ENCODE measurements around the gene CNIH2.

DNA sequence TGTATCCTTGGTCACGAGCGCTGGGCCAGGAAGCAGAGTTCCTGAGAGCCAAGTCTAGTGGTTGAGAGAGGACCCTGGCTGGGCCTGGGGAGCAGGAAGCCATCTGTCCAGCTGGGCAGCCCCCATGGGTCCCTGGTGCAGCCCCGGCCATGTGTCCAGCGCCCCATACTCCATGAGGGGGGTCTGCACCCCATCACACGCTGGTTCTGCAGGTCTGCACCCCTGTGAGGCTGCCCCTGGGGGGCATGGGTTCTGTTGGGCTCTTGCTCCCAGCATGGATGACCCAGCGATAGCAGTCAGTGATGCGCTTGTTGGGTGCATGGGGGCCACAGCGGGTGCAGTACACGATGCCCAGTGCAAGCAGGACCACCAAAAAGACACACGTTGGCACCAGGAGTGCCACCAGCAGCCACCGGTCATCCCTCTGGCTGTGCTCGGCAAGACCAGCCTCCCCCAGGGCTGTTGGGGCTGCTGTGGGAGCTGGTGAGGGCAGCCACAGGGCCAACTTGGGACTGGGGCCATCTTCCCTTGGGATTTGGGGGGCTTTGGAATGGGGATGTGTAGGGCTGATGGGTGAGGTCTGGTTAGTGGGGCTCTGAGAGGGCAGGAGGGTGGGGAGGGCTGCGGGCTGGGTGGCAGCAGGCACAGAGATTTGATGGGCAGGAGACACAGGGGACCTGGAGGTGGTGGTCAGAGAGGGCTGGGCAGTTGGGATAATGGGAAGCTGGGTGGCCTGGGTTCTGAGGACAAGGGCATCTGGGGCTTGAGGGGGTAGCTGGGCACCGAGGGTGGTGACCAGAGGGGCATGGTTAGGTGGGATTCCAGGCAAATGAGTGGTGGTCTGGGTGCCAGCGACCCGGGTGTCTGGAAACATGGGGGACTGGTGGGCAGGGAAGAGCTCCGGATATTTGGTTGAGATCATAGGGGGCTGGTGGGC, 36.9 kb downstream of the CNIH2 start:
- TF ChIP-seq, protein P1, sequence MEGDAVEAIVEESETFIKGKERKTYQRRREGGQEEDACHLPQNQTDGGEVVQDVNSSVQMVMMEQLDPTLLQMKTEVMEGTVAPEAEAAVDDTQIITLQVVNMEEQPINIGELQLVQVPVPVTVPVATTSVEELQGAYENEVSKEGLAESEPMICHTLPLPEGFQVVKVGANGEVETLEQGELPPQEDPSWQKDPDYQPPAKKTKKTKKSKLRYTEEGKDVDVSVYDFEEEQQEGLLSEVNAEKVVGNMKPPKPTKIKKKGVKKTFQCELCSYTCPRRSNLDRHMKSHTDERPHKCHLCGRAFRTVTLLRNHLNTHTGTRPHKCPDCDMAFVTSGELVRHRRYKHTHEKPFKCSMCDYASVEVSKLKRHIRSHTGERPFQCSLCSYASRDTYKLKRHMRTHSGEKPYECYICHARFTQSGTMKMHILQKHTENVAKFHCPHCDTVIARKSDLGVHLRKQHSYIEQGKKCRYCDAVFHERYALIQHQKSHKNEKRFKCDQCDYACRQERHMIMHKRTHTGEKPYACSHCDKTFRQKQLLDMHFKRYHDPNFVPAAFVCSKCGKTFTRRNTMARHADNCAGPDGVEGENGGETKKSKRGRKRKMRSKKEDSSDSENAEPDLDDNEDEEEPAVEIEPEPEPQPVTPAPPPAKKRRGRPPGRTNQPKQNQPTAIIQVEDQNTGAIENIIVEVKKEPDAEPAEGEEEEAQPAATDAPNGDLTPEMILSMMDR (IDR thresholded peaks at IDR 0.05; ENCODE audit: insufficient read depth, low read depth, low read length): no peak
- TF ChIP-seq EZH2 (IDR thresholded peaks at IDR 0.05; ENCODE audit: insufficient read depth, low read length): no peak
